H9 (cell line): Measurements from ENCODE around the gene CD300A. TPM values are rescaled to one million over a fixed set of nuclear protein-coding genes. Genes with fewer than 3 reads are reported as not detected.

ENCODE experiments used
- DNase-seq: peaks from one replicate; pipeline ENCODE4 v3.0.0-alpha.2; 2017
- H2AFZ ChIP-seq: one replicate; pipeline ENCODE4 v1.6.1; 2013; ENCODE audit warnings: mild to moderate bottlenecking, low read length, control low read depth, moderate library complexity
- H2AK5ac ChIP-seq: 2 replicates; pipeline ENCODE4 v1.6.1; 2013; ENCODE audit warnings: low read length, control low read depth, mixed read lengths; ENCODE audit not compliant: insufficient read length
- H2BK120ac ChIP-seq: one replicate; pipeline ENCODE4 v1.6.1; 2013; ENCODE audit warnings: low read depth, mild to moderate bottlenecking, low read length, control low read depth, inconsistent platforms; ENCODE audit not compliant: poor library complexity, severe bottlenecking
- H2BK12ac ChIP-seq: 2 replicates; pipeline ENCODE4 v1.6.1; 2013; ENCODE audit warnings: low read length, control low read depth, mixed read lengths, low read depth; ENCODE audit not compliant: insufficient read length
- H2BK15ac ChIP-seq: 2 replicates; pipeline ENCODE4 v1.6.1; 2013; ENCODE audit warnings: low read depth, low read length, control low read depth
- H2BK20ac ChIP-seq: one replicate; pipeline ENCODE4 v1.6.1; 2013; ENCODE audit warnings: low read depth, mild to moderate bottlenecking, low read length, control low read depth, inconsistent platforms; ENCODE audit not compliant: poor library complexity, severe bottlenecking
- H2BK5ac ChIP-seq: 2 replicates; pipeline ENCODE4 v1.6.1; 2013; ENCODE audit warnings: low read length, control low read depth, mixed read lengths; ENCODE audit not compliant: insufficient read length
- H3K14ac ChIP-seq: 2 replicates; pipeline ENCODE4 v1.6.1; 2013; ENCODE audit warnings: low read length, control low read depth; ENCODE audit not compliant: insufficient read depth
- H3K18ac ChIP-seq: 2 replicates; pipeline ENCODE4 v1.6.1; 2013; ENCODE audit warnings: low read depth, mild to moderate bottlenecking, mixed read lengths, low read length, control low read depth; ENCODE audit not compliant: insufficient read length
- H3K23ac ChIP-seq: 2 replicates; pipeline ENCODE4 v1.6.1; 2013; ENCODE audit warnings: low read length, control low read depth, mixed read lengths, low read depth; ENCODE audit not compliant: insufficient read length
- H3K23me2 ChIP-seq: 2 replicates; pipeline ENCODE4 v1.6.1; 2013; ENCODE audit warnings: low read depth, mild to moderate bottlenecking, mixed read lengths, low read length, control low read depth; ENCODE audit not compliant: insufficient read length, poor library complexity, severe bottlenecking
- H3K27ac ChIP-seq: 2 replicates; pipeline ENCODE4 v1.5.1; 2013; ENCODE audit warnings: low read length, control low read depth, mixed read lengths, low read depth; ENCODE audit not compliant: insufficient read length
- H3K27me3 ChIP-seq: 2 replicates; pipeline ENCODE4 v1.6.1; 2013; ENCODE audit warnings: low read length, control low read depth, inconsistent platforms; ENCODE audit not compliant: insufficient read depth
- H3K4ac ChIP-seq: 2 replicates; pipeline ENCODE4 v1.6.1; 2013; ENCODE audit warnings: low read depth, mild to moderate bottlenecking, control low read depth, inconsistent platforms, low read length, moderate library complexity
- H3K4me1 ChIP-seq: 2 replicates; pipeline ENCODE4 v1.6.1; 2013; ENCODE audit warnings: low read length, control low read depth, inconsistent platforms; ENCODE audit not compliant: insufficient read depth
- H3K4me2 ChIP-seq: 2 replicates; pipeline ENCODE4 v1.6.1; 2013; ENCODE audit warnings: low read length, control low read depth, mixed read lengths; ENCODE audit not compliant: insufficient read length, insufficient read depth
- H3K56ac ChIP-seq: 2 replicates; pipeline ENCODE4 v1.6.1; 2013; ENCODE audit warnings: low read depth, mild to moderate bottlenecking, mixed read lengths, low read length, control low read depth; ENCODE audit not compliant: insufficient read length
- H3K79me1 ChIP-seq: 2 replicates; pipeline ENCODE4 v1.6.1; 2013; ENCODE audit warnings: low read depth, mild to moderate bottlenecking, moderate library complexity, low read length, control low read depth, inconsistent platforms; ENCODE audit not compliant: insufficient read depth, poor library complexity, severe bottlenecking
- H3K79me2 ChIP-seq: 2 replicates; pipeline ENCODE4 v1.6.1; 2013; ENCODE audit warnings: low read length, control low read depth, inconsistent platforms; ENCODE audit not compliant: insufficient read depth
- H3K9ac ChIP-seq: 2 replicates; pipeline ENCODE4 v1.6.1; 2013; ENCODE audit warnings: low read length, control low read depth, mixed read lengths; ENCODE audit not compliant: insufficient read length; ENCODE audit errors: extremely low read depth
- H3K9me3 ChIP-seq: one replicate; pipeline ENCODE4 v1.6.1; 2013; ENCODE audit warnings: low read depth, low read length, inconsistent platforms; ENCODE audit not compliant: control insufficient read depth
- H3T11ph ChIP-seq: one replicate; pipeline ENCODE4 v1.6.1; 2013; ENCODE audit warnings: mild to moderate bottlenecking, low read length, control low read depth, inconsistent platforms
- H4K20me1 ChIP-seq: one replicate; pipeline ENCODE4 v1.6.1; 2013; ENCODE audit not compliant: control insufficient read depth, insufficient read length, insufficient read depth
- H4K5ac ChIP-seq: 2 replicates; pipeline ENCODE4 v1.6.1; 2013; ENCODE audit warnings: low read depth, mild to moderate bottlenecking, mixed read lengths, low read length, control low read depth; ENCODE audit not compliant: insufficient read length
- H4K8ac ChIP-seq: replicated peaks from 2 replicates; pipeline ENCODE4 v1.6.1; 2013; ENCODE audit warnings: low read length, control low read depth, mixed read lengths, low read depth; ENCODE audit not compliant: insufficient read length
- H4K91ac ChIP-seq: 2 replicates; pipeline ENCODE4 v1.6.1; 2013; ENCODE audit warnings: low read depth, mild to moderate bottlenecking, moderate library complexity, mixed read lengths, low read length, control low read depth; ENCODE audit not compliant: insufficient read length
- H3K27ac Mint-ChIP-seq, 3 experiments: 2 replicates in 2 of 3; 3 replicates in 1 of 3; pipeline ENCODE4 v1.8.0; 2020 to 2021; ENCODE audit warnings: mixed read lengths in 3 of 3, mild to moderate bottlenecking in 1 of 3, moderate library complexity in 1 of 3
- H3K27me3 Mint-ChIP-seq: 2 replicates; pipeline ENCODE4 v1.8.0; 2021; ENCODE audit warnings: low read depth, mild to moderate bottlenecking, moderate library complexity, mixed read lengths
- H3K36me3 Mint-ChIP-seq, 3 experiments: 2 replicates in 2 of 3; 3 replicates in 1 of 3; pipeline ENCODE4 v1.8.0; 2020 to 2021; ENCODE audit warnings: low read depth in 3 of 3, mixed read lengths in 3 of 3; ENCODE audit not compliant: insufficient read depth in 1 of 3
- H3K4me1 Mint-ChIP-seq, 2 experiments: 2 replicates each; pipeline ENCODE4 v1.8.0; 2020; ENCODE audit warnings: mixed read lengths in 2 of 2
- H3K4me3 Mint-ChIP-seq, 2 experiments: 2 replicates in 1 of 2; 3 replicates in 1 of 2; pipeline ENCODE4 v1.8.0; 2020 to 2021; ENCODE audit warnings: mild to moderate bottlenecking in 2 of 2, mixed read lengths in 2 of 2, moderate library complexity in 1 of 2
- H3K9me3 Mint-ChIP-seq, 2 experiments: 2 replicates in 1 of 2; 3 replicates in 1 of 2; pipeline ENCODE4 v1.8.0; 2020; ENCODE audit warnings: mild to moderate bottlenecking in 2 of 2, mixed read lengths in 2 of 2, moderate library complexity in 1 of 2
- CTCF ChIP-seq: fragments of 200-600 bp; sonication (generic); conservative IDR thresholded peaks from 3 replicates; pipeline ENCODE4 v1.8.0; 2021; ENCODE audit warnings: antibody characterized with exemption, mild to moderate bottlenecking
- WGBS: extraction: QIAGEN DNeasy Blood & Tissue Kit; methylation state at CpG from one replicate; pipeline ENCODE4 v1.1.7; 2013; ENCODE audit warnings: missing lambda C conversion rate, low lambda C conversion rate, mixed read lengths; ENCODE audit not compliant: insufficient read length; ENCODE audit errors: extremely low coverage; 5-methylcytosine and 5-hydroxymethylcytosine counted together
- total RNA-seq: library from RNA; stranded (reverse); gene quantifications from 2 replicates; pipeline ENCODE4 v1.2.1, GENCODE V29; 2021

The CD300A gene
- total RNA-seq, 1 experiment from 2014 or later, result not detected

DNA sequence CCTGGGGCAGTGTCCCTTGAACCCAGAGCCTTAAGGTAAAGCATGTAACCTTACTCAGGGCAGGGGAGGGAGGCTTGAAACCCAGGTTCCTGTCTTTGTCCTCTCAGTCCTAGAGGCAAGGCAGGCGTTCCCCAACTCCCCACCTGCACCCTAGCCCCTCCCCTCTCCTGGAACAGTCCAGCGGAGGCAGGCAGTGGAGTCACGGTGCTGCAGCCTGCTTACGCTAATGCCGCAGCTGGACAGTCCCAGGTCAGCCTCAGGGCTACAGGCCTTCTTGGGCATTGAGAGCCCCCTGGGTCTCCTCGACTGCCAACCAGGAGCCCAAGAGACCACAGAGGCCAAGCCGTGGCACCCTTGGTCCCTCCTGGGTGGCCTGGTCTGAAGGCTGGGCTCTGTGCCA, 6.8 kb upstream of the CD300A start:
- Histone ChIP-seq H3K79me2 (no peaks in the 10 kb centered on the region), H3K56ac (no peak overlapping the region), H3K4ac (no peak overlapping the region), H2BK120ac (no peak overlapping the region), H2AK5ac (no peak overlapping the region), H3T11ph (no peak overlapping the region), H2BK15ac (no peak overlapping the region), H4K8ac (no peak overlapping the region), H3K4me1 (no peaks in the 10 kb centered on the region; the same call in 1 of the 2 replicates), H3K9ac (no peak overlapping the region), H3K79me1 (no peaks in the 10 kb centered on the region), H3K4me2 (no peak overlapping the region), H2BK5ac (no peak overlapping the region), H2AFZ (no peak overlapping the region), H3K23me2 (peaks cover under 1% of the 10 kb centered on the region), H3K23ac (no peak overlapping the region), H3K27ac (no peak overlapping the region), H4K5ac (no peak overlapping the region), H3K27me3 (no peaks in the 10 kb centered on the region), H2BK12ac (no peak overlapping the region), H4K91ac (no peak overlapping the region), H3K14ac (no peak overlapping the region), H4K20me1 (no peaks in the 10 kb centered on the region), H3K9me3 (no peaks in the 10 kb centered on the region), H3K18ac (no peak overlapping the region), H2BK20ac (no peak overlapping the region)
- no CpG with 5 or more reads among the region's 7 CpGs for WGBS
- no peaks in the 10 kb centered on the region for H3K9me3 Mint-ChIP-seq
- TF ChIP-seq CTCF, result no peak
- no peak overlapping the region for H3K27ac Mint-ChIP-seq
- DNase-seq, result no peak
- peaks cover 18 to 23% of the 10 kb centered on the region in 2 experiments for H3K4me1 Mint-ChIP-seq
- H3K27me3 Mint-ChIP-seq, result peaks cover 36% of the 10 kb centered on the region
- H3K36me3 Mint-ChIP-seq, result no peaks in the 10 kb centered on the region; a peak in 1 of 7 replicates
- no peak overlapping the region for H3K4me3 Mint-ChIP-seq
